ENCODE measurements around the gene BDKRB2.

The BDKRB2 gene

DNA sequence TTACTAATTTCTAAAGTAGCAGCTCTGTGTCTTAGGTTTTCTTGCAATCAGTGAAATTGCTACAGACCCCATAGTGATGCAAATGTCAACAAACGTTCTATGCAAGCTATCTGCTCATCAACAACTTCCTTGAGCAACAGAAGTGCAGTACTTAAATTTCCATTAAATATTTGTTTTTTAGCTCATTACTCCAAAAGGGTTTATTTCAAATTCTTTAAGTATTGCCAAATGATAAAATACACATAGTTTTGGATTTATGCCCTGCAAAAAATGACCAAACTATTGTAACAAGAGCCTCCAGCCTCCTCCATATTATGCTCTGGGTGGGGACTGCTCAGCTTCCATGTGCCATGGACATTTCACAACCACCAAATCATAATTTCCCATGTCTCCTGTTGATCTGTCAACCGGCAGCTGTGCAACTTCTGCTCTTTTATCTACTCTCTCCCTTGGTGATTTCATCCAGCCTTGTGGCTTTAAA lies 55.7 kb downstream of the BDKRB2 start:
- DNase-seq (no peak), ATAC-seq (replicated peaks) (no peak)
- Mint-ChIP-seq H3K9me3 (no peaks in the 10 kb centered on the region), H3K36me3 (ENCODE audit: insufficient read depth) (no peaks in the 10 kb centered on the region), H3K4me1 (ENCODE audit: low read depth in 2 of 2) (no peaks in the 10 kb centered on the region), H3K27ac (no peak overlapping the region), H3K4me3 (no peak overlapping the region), H3K27me3 (peaks cover 37 to 43% of the 10 kb centered on the region in 2 donors)

DNA sequence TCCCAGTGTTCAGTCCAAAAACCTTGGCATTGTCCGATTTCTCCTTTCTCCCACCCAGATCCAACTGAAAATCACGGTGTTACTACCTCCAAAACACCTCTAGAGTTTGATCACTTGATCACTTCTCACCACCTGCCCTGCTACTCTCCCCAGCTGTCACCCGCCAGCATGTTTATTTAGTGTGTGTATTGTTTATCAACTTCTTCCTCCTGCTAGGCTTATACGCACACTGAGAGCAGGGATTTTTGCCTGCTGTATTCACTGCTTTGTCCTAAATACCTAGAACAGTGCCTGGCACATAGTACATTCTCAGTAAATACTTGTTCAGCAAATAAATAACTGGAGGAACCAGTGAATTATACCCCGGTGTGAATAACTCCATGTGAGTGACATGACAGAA lies 56.4 kb downstream of the BDKRB2 start:
- Mint-ChIP-seq H3K36me3 (ENCODE audit: insufficient read depth) (no peaks in the 10 kb centered on the region), H3K27ac (no peak overlapping the region), H3K4me1 (ENCODE audit: low read depth in 2 of 2) (no peaks in the 10 kb centered on the region), H3K9me3 (no peaks in the 10 kb centered on the region), H3K4me3 (no peak overlapping the region), H3K27me3 (peaks cover 41 to 44% of the 10 kb centered on the region in 2 donors)
- ATAC-seq (replicated peaks) (no peak), DNase-seq (no peak)

DNA sequence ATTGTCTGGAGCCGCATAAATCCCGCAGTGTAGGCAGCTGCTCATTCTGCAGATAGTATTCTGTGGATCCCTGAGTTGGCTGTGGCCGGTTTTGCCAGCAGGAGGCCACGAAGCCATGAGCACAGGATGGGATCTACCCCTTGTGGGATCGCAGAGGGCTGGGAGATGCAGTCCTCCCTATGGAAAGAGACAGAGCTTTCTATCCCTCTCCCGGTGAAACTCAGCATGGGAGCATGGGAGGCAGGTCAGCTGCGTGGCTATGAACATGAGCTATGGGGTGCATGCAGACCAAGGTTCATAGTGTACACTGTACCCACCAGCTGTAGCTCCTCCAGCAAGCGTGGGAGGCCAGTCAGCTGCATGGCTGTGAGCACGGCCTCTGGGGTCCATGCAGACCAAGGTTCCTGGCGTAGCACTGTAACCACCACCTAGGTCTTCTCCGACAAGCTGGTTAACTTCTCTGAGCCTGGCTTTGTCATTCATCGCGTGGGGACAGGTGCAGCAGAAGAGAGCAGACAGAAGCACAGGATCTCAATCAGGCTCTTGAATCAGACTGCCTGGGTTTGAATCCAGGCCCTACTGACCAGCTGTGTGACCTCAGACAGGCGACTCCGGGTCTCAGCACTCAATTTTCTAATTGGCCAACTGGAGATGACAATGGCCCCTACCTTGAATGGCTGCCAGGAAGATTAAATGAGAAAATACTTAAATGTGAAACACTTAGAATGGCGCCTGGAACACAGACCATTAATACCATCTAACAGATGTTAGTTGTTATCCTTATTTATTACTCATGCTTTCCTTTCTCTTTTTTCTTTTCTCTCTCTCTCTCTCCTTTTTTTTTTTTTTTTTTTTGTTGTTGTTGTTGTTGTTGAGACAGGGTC lies 57.4 kb downstream of the BDKRB2 start:
- ATAC-seq (replicated peaks) (no peak), DNase-seq (no peak)
- H3K9me3 Mint-ChIP-seq = no peaks in the 10 kb centered on the region
- no peaks in the 10 kb centered on the region for H3K36me3 Mint-ChIP-seq (ENCODE audit: insufficient read depth)
- H3K4me1 Mint-ChIP-seq (ENCODE audit: low read depth in 2 of 2) = no peaks in the 10 kb centered on the region
- H3K27me3 Mint-ChIP-seq = peaks cover 42 to 48% of the 10 kb centered on the region in 2 donors
- H3K4me3 Mint-ChIP-seq = no peak overlapping the region
- no peak overlapping the region for H3K27ac Mint-ChIP-seq

DNA sequence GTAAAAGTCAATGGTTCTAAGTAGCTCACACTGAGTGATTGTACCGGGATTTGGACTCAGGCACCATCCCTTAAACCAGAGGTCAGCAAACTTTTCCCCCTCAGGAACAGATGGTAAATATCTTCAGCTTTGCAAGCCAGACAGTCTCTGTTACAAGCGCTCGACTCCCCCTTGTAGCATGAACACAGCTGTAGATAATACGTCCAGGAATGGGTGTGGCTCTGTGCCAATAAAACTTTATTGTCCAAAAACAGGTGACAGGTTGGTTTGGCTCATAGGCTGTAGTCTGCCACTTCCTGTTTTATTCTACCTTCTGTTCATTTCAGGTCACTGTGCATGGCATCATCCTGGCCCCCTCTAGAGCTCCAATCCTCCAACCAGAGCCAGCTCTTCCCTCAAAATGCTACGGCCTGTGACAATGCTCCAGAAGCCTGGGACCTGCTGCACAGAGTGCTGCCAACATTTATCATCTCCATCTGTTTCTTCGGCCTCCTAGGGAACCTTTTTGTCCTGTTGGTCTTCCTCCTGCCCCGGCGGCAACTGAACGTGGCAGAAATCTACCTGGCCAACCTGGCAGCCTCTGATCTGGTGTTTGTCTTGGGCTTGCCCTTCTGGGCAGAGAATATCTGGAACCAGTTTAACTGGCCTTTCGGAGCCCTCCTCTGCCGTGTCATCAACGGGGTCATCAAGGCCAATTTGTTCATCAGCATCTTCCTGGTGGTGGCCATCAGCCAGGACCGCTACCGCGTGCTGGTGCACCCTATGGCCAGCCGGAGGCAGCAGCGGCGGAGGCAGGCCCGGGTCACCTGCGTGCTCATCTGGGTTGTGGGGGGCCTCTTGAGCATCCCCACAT lies 58.9 kb downstream of the BDKRB2 start:
- DNase-seq = no peak
- H3K9me3 Mint-ChIP-seq = no peaks in the 10 kb centered on the region

DNA sequence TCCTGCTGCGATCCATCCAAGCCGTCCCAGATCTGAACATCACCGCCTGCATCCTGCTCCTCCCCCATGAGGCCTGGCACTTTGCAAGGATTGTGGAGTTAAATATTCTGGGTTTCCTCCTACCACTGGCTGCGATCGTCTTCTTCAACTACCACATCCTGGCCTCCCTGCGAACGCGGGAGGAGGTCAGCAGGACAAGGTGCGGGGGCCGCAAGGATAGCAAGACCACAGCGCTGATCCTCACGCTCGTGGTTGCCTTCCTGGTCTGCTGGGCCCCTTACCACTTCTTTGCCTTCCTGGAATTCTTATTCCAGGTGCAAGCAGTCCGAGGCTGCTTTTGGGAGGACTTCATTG lies 59.5 kb downstream of the BDKRB2 start:
- no peak for DNase-seq
- no peak overlapping the region for H3K4me3 Mint-ChIP-seq
- H3K9me3 Mint-ChIP-seq = no peaks in the 10 kb centered on the region
- no peaks in the 10 kb centered on the region for H3K36me3 Mint-ChIP-seq (ENCODE audit: insufficient read depth)
- H3K4me1 Mint-ChIP-seq (ENCODE audit: low read depth in 2 of 2) = no peaks in the 10 kb centered on the region
- H3K27ac Mint-ChIP-seq = no peak overlapping the region
- ATAC-seq (replicated peaks) = no peak
- peaks cover 44 to 54% of the 10 kb centered on the region in 2 donors for H3K27me3 Mint-ChIP-seq

More for the DNA sequence above, 58.9 kb downstream of the BDKRB2 start:
- H3K36me3 Mint-ChIP-seq (ENCODE audit: insufficient read depth) = no peaks in the 10 kb centered on the region
- H3K27ac Mint-ChIP-seq = no peak overlapping the region
- no peak overlapping the region for H3K4me3 Mint-ChIP-seq
- no peak for ATAC-seq (replicated peaks)
- H3K4me1 Mint-ChIP-seq (ENCODE audit: low read depth in 2 of 2) = no peaks in the 10 kb centered on the region
- H3K27me3 Mint-ChIP-seq = peaks cover 42 to 51% of the 10 kb centered on the region in 2 donors

DNA sequence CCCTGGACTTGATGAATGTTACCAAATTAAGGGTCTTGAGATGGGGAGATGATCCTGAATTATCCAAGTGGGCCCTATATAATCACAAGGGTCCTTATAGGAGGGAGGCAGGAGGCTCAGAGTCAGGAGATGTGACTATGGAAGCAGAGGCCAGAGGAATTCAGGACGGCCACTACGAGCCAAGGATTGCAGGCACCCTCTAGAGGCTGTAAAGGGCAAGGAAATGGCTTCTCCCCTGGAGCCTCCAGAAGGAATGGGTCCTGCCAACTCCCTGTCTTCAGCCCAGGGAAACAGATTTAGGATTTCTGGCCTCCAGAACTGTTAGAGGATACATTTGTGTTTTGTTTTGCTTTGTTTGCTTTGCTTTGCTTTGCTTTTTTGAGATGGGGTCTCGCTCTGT lies 60.2 kb downstream of the BDKRB2 start:
- DNase-seq (no peak), ATAC-seq (replicated peaks) (no peak)
- Mint-ChIP-seq H3K36me3 (ENCODE audit: insufficient read depth) (no peaks in the 10 kb centered on the region), H3K9me3 (no peaks in the 10 kb centered on the region), H3K4me1 (ENCODE audit: low read depth in 2 of 2) (no peaks in the 10 kb centered on the region), H3K27me3 (peaks cover 48 to 61% of the 10 kb centered on the region in 2 donors), H3K27ac (no peak overlapping the region), H3K4me3 (no peak overlapping the region)

DNA sequence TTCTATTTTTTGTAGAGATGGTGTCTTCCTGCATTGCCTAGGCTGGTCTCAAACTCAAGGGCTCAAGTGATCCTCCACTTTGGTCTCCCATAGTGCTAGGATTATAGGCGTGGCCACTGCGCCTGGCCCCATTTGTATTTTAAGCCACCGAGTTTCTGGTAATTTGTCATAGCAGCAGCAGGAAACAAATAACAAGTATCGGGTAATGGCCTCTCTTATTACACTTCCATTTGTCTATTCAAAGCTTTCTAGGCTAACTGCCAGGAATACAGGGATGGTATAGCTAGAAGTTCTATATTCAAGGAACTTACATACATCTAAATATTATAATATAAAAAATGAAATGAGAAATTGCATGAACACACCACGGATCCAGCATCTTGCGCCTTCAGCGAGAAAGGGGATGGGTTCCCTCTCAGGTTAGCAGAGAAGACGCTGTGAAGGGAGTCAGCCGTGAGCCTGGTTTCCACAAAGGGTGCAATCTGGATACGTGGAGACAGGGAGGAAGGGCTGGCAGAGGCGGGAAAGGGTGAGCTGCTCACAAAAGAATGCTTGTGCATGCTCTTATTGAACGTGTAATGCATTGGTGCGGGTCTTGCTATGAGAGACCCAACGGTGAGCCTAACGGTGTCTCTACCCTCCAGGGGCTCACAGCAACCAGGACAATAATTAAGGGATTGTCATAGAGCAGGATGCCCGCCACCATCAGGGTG lies 60.9 kb downstream of the BDKRB2 start:
- no peaks in the 10 kb centered on the region for H3K4me1 Mint-ChIP-seq (ENCODE audit: low read depth in 2 of 2)
- DNase-seq = no peak
- H3K27ac Mint-ChIP-seq = no peak overlapping the region
- H3K9me3 Mint-ChIP-seq = no peaks in the 10 kb centered on the region
- no peaks in the 10 kb centered on the region for H3K36me3 Mint-ChIP-seq (ENCODE audit: insufficient read depth)
- H3K27me3 Mint-ChIP-seq = peaks cover 47 to 63% of the 10 kb centered on the region in 2 donors
- no peak overlapping the region for H3K4me3 Mint-ChIP-seq
- ATAC-seq (replicated peaks) = no peak

DNA sequence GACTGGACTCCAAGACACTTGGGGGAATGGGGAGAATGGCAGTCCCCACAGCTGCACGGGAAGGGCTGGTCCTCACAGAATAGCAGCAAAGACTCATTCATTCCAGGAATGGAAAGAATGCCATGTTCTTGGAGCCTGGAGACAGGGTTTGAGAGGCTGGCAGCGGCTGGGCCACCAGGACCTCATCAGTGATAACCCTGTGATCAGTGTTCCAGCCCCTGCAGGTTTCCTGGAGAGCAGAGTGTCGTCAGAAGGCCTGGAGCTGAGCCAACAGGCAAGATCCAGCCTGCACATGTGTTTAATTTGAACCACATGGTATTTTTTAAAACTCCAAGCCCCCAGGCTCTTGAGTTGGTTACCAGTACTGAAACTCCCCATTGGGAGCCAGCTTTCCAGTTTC lies 62.7 kb downstream of the BDKRB2 start:
- peaks cover 5% of the 10 kb centered on the region for H3K36me3 Mint-ChIP-seq (ENCODE audit: insufficient read depth)
- no peak overlapping the region for H3K4me3 Mint-ChIP-seq
- no peaks in the 10 kb centered on the region for H3K4me1 Mint-ChIP-seq (ENCODE audit: low read depth in 2 of 2)
- H3K9me3 Mint-ChIP-seq = no peaks in the 10 kb centered on the region
- H3K27me3 Mint-ChIP-seq = peaks cover 40 to 52% of the 10 kb centered on the region in 2 donors
- H3K27ac Mint-ChIP-seq = no peak overlapping the region
- DNase-seq (no peak), ATAC-seq (replicated peaks) (no peak)

DNA sequence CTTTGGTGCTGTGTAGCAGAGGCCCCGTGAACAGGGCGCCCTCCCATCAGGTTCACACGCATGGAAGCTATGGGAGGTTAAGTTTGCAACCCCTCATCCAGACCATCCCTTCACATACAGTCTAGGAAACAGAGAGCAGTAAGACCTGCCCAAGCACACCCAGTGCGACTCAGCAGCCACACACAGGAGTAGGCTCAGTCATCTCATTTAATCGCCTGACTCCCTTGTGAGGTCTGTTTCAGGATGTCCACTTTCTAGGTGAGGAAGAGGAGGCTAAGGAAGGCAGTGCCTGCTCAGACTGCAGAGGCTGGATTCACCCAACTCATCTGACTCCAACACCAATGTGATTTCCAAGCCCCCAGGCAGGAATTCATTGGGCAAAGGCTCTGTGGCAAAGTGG lies 63.3 kb downstream of the BDKRB2 start:
- no peak for ATAC-seq (replicated peaks)
- Mint-ChIP-seq H3K36me3 (ENCODE audit: insufficient read depth) (peaks cover 5% of the 10 kb centered on the region), H3K27me3 (peaks cover 40 to 52% of the 10 kb centered on the region in 2 donors), H3K9me3 (no peaks in the 10 kb centered on the region), H3K4me3 (no peak overlapping the region), H3K27ac (no peak overlapping the region), H3K4me1 (ENCODE audit: low read depth in 2 of 2) (no peaks in the 10 kb centered on the region)
- DNase-seq = no peak

DNA sequence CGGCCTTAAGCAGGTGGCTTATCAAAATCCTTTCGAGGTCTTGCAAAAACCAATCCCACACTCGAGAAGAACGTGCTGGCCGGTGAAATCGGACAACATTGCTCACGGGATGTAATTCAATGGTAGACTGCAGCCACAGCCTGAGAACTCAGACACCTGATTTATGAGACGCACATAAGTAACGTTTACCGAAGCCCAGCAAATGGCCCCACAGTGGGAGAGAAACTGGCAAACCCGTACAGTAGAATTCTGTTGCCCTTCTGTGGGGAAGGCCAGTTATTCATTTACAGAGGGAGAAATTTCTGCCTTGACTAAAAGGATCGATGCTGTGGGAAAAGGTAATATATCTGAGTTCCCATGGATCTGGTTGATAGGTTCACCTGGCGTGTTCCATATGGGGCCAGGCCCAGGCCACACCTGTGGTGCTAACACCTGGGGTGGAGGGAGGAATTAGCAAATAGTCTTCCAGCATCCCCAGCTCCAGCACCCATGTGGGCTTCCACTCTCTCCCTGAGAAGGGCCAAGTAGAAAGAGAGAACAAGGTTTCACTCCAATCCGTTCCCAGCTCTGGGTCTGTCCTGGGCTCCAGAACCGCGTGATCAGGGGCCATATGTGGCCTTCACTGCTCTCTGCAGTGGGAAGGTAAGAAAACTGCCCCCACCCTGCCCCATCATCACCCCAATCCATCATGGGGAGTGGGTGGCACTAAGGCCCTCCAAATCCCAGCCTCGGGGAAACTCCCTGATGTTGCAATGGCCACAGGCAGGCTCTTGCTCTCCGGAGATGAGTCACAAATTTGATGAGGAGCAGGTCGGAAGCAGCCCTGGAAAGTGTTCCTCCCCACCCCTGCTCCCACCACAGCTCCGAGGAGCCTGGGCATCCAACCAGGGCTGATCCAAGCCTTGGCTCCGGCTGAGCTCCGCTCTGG lies 64.1 kb downstream of the BDKRB2 start:
- Mint-ChIP-seq H3K36me3 (ENCODE audit: insufficient read depth) (peaks cover 5% of the 10 kb centered on the region), H3K4me1 (ENCODE audit: low read depth in 2 of 2) (no peaks in the 10 kb centered on the region), H3K4me3 (no peak overlapping the region), H3K27ac (no peak overlapping the region), H3K9me3 (no peaks in the 10 kb centered on the region), H3K27me3 (peaks cover 39 to 54% of the 10 kb centered on the region in 2 donors)
- no peak for DNase-seq
- ATAC-seq (replicated peaks) = no peak

DNA sequence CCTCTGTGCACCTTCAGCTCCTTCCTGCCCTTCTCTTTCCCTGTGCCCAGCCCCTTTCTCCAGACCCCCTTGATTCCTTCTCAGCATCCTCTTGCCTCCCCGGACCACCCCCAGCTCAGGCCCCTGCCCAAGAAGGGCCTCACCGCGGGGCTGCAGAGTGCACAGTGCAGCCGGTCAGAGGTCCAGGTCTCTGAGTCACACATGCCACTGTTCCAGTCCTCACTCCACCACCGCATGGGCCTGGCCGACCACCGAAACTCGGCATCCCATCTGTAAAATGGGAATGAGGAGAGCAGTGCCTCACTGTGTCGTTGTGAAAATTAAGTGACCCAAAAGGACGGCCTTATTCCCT lies 64.7 kb downstream of the BDKRB2 start:
- Mint-ChIP-seq H3K27ac (no peak overlapping the region), H3K9me3 (no peaks in the 10 kb centered on the region), H3K4me3 (no peak overlapping the region), H3K27me3 (peaks cover 32 to 55% of the 10 kb centered on the region in 2 donors), H3K4me1 (ENCODE audit: low read depth in 2 of 2) (no peaks in the 10 kb centered on the region), H3K36me3 (ENCODE audit: insufficient read depth) (peaks cover 7% of the 10 kb centered on the region)
- no peak for DNase-seq
- no peak for ATAC-seq (replicated peaks)

DNA sequence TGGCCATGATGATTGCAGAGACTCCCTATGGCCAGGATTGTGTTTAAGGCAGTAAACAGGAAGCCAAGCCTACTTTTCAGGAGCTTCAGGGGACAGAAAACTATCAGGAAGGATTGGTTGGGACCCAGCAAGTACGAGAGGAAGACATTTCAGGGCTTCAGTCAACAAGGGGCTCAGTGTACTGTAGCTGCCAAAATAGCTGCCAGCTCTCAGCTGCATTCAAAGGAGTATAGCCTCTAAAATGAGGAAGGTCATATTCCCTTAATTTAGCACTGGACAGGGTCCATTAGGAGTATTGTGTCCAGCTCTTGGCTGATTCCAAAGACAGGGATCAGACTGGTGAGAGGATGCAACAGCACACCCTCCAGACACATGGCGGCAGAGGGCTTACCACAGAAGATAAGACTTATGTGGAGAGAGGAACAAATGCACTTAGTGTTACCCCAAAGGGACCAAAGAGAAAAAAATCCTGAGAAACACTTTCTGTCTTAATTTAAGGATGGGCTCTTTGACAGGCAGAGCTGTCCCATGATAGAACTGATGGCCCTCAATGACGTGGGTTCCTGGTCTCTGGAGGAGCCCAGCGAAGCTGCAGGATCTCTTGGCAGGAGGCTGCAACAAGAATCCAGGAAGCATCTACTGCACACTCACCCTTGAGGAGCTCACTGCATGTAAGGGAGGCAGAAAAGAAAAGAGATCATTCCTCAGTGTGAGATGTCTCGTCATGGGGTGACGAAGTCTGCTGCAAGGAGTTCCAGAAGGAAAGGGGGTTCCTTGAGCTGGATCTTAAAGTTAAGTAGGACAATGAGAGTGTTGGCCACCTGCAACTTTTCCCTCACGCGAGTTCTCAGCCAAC lies 66.2 kb downstream of the BDKRB2 start:
- H3K4me3 Mint-ChIP-seq = no peak overlapping the region
- no peak for ATAC-seq (replicated peaks)
- H3K27ac Mint-ChIP-seq = no peak overlapping the region

More for the DNA sequence above, 66.2 kb downstream of the BDKRB2 start:
- peaks cover 26 to 47% of the 10 kb centered on the region in 2 donors for H3K27me3 Mint-ChIP-seq
- peaks cover 7% of the 10 kb centered on the region for H3K36me3 Mint-ChIP-seq (ENCODE audit: insufficient read depth)
- H3K4me1 Mint-ChIP-seq (ENCODE audit: low read depth in 2 of 2) = peaks cover 0 to 1% of the 10 kb centered on the region in 2 donors
- H3K9me3 Mint-ChIP-seq = no peaks in the 10 kb centered on the region
- DNase-seq = no peak

All from effector memory CD8-positive, alpha-beta T cell (primary cell).